H1 (cell line): ENCODE data around the gene LLGL2. TPM values are rescaled to one million over a fixed set of nuclear protein-coding genes. Genes with fewer than 3 reads are reported as not detected.

Experiments
- CTCF ChIA-PET: fragments of 300-600 bp; sonication (Branson Sonifier 250); formaldehyde crosslinking; loops from one replicate; lab custom pipeline; 2021; ENCODE audit not compliant: partially characterized antibody; lab: Charles Lee
- POLR2A ChIA-PET: fragments of 300-600 bp; sonication (Branson Sonifier 250); formaldehyde crosslinking; loops from one replicate; lab custom pipeline; 2021; ENCODE audit warnings: inconsistent platforms; ENCODE audit not compliant: partially characterized antibody; lab: Charles Lee
- DNase-seq, 2 experiments: peaks; one replicate each; pipeline versions ENCODE4 v3.0.0 to v3.0.0-alpha.2; 2010 to 2022; ENCODE audit warnings: low spot score in 2 of 2, low read depth in 1 of 2, mixed read lengths in 1 of 2
- FAIRE-seq: peaks from 2 replicates; lab custom pipeline; 2011; peaks lifted over from hg19 to GRCh38; lab: Jason Lieb, UNC
- H2AFZ ChIP-seq: 2 replicates; pipeline ENCODE4 v1.8.1; 2012; ENCODE audit warnings: low read length, inconsistent platforms
- H2AK5ac ChIP-seq: 2 replicates; pipeline ENCODE4 v1.6.1; 2013; ENCODE audit warnings: low read depth, low read length
- H2BK120ac ChIP-seq: replicated peaks from 2 replicates; pipeline ENCODE3; 2013; ENCODE audit warnings: low read depth, low read length, inconsistent platforms
- H2BK12ac ChIP-seq: 2 replicates; pipeline ENCODE4 v1.6.1; 2013; ENCODE audit warnings: low read depth, low read length
- H2BK15ac ChIP-seq: 2 replicates; pipeline ENCODE4 v1.6.1; 2013; ENCODE audit warnings: low read length
- H2BK20ac ChIP-seq: 2 replicates; pipeline ENCODE4 v1.6.1; 2013; ENCODE audit warnings: low read length
- H2BK5ac ChIP-seq: 2 replicates; pipeline ENCODE4 v1.6.1; 2013; ENCODE audit warnings: low read depth, low read length
- H3K14ac ChIP-seq: 2 replicates; pipeline ENCODE4 v1.6.1; 2013; ENCODE audit warnings: inconsistent platforms; ENCODE audit not compliant: insufficient read length
- H3K18ac ChIP-seq: 2 replicates; pipeline ENCODE4 v1.6.1; 2013; ENCODE audit warnings: low read length; ENCODE audit errors: extremely low read depth
- H3K23ac ChIP-seq: 2 replicates; pipeline ENCODE4 v1.6.1; 2013; ENCODE audit warnings: inconsistent platforms; ENCODE audit not compliant: insufficient read length
- H3K23me2 ChIP-seq: 2 replicates; pipeline ENCODE4 v1.6.1; 2013; ENCODE audit warnings: low read depth, low read length
- H3K27ac ChIP-seq: 2 replicates; pipeline ENCODE4 v1.6.1; 2011; ENCODE audit warnings: low read depth, low read length, inconsistent platforms
- H3K27me3 ChIP-seq, 4 experiments: replicated peaks in 1 of 4; 1 replicate in 1 of 4; 2 replicates in 3 of 4; pipeline versions ENCODE4 v1.6.1 to v1.8.1; 2011 to 2013; ENCODE audit warnings: low read length in 3 of 4, mild to moderate bottlenecking in 3 of 4, inconsistent platforms in 2 of 4, mixed read lengths in 2 of 4, moderate library complexity in 1 of 4; ENCODE audit not compliant: control insufficient read depth in 3 of 4, insufficient read depth in 3 of 4; ENCODE audit errors: extremely low read depth in 1 of 4
- H3K36me3 ChIP-seq, 4 experiments: 2 replicates each; pipeline versions ENCODE4 v1.6.1 to v1.8.1; 2011 to 2013; ENCODE audit warnings: mild to moderate bottlenecking in 4 of 4, low read length in 3 of 4, moderate library complexity in 2 of 4, control low read depth in 1 of 4, inconsistent platforms in 1 of 4; ENCODE audit not compliant: insufficient read depth in 4 of 4, control insufficient read depth in 2 of 4
- H3K4ac ChIP-seq: replicated peaks from 2 replicates; pipeline ENCODE3; 2013; ENCODE audit warnings: low read length, low read depth, mixed read lengths, inconsistent platforms; ENCODE audit not compliant: insufficient read length
- H3K4me1 ChIP-seq, 4 experiments: replicated peaks in 1 of 4; 1 replicate in 1 of 4; 2 replicates in 3 of 4; pipeline versions ENCODE4 v1.6.1 to v1.8.1; 2011 to 2013; ENCODE audit warnings: low read length in 3 of 4, inconsistent platforms in 2 of 4, mixed read lengths in 1 of 4; ENCODE audit not compliant: insufficient read depth in 4 of 4, control insufficient read depth in 3 of 4
- H3K4me2 ChIP-seq, 2 experiments: 2 replicates each; pipeline versions ENCODE4 v1.6.1 to v1.8.1; 2011 to 2013; ENCODE audit warnings: low read depth in 2 of 2, low read length in 2 of 2, control low read depth in 1 of 2, inconsistent platforms in 1 of 2, mild to moderate bottlenecking in 1 of 2; ENCODE audit not compliant: insufficient read depth in 1 of 2
- H3K4me3 ChIP-seq, 4 experiments: fragments of 200-600, 300-600 bp in 1 of 4; sonication (generic), shearing (Covaris generic), sonication (Bioruptor Twin) in 1 of 4; 2 replicates each; pipeline versions ENCODE4 v1.5.1 to v1.8.1; 2011 to 2016; ENCODE audit warnings: low read length in 4 of 4, low read depth in 3 of 4, control low read depth in 2 of 4, inconsistent platforms in 2 of 4, mild to moderate bottlenecking in 2 of 4, mixed read lengths in 1 of 4, moderate library complexity in 1 of 4; ENCODE audit not compliant: insufficient read depth in 2 of 4; ENCODE audit errors: extremely low read depth in 1 of 4
- H3K56ac ChIP-seq: replicated peaks from 2 replicates; pipeline ENCODE3; 2013; ENCODE audit warnings: low read depth, mild to moderate bottlenecking, mixed read lengths, low read length, inconsistent platforms; ENCODE audit not compliant: insufficient read length
- H3K79me1 ChIP-seq: 2 replicates; pipeline ENCODE4 v1.6.1; 2013; ENCODE audit warnings: low read depth, low read length, control low read depth
- H3K79me2 ChIP-seq, 2 experiments: 2 replicates each; pipeline versions ENCODE4 v1.6.1 to v1.8.1; 2012 to 2013; ENCODE audit warnings: low read length in 2 of 2, mild to moderate bottlenecking in 2 of 2, inconsistent platforms in 1 of 2; ENCODE audit not compliant: insufficient read depth in 2 of 2, control insufficient read depth in 1 of 2
- H3K9ac ChIP-seq, 4 experiments: replicated peaks in 1 of 4; 1 replicate in 1 of 4; 2 replicates in 3 of 4; pipeline versions ENCODE4 v1.6.1 to v1.8.1; 2011 to 2013; ENCODE audit warnings: low read depth in 3 of 4, low read length in 3 of 4, control low read depth in 2 of 4, mild to moderate bottlenecking in 2 of 4, moderate library complexity in 2 of 4, inconsistent platforms in 1 of 4; ENCODE audit errors: extremely low read depth in 1 of 4
- H3K9me3 ChIP-seq, 2 experiments: 2 replicates each; pipeline versions ENCODE4 v1.6.1 to v1.8.1; 2012 to 2013; ENCODE audit warnings: mild to moderate bottlenecking in 2 of 2, moderate library complexity in 2 of 2, control low read depth in 1 of 2, inconsistent platforms in 1 of 2, low read depth in 1 of 2, low read length in 1 of 2, mixed read lengths in 1 of 2; ENCODE audit not compliant: insufficient read depth in 2 of 2
- H4K20me1 ChIP-seq, 2 experiments: replicated peaks in 1 of 2; 2 replicates each; pipeline versions ENCODE3 to v1.8.1; 2011 to 2013; ENCODE audit warnings: inconsistent platforms in 2 of 2, low read length in 2 of 2, mild to moderate bottlenecking in 1 of 2; ENCODE audit not compliant: insufficient read depth in 2 of 2, control insufficient read depth in 1 of 2
- H4K5ac ChIP-seq: 2 replicates; pipeline ENCODE4 v1.6.1; 2013; ENCODE audit warnings: low read length, low read depth, mixed read lengths, inconsistent platforms; ENCODE audit not compliant: insufficient read length
- H4K8ac ChIP-seq: 2 replicates; pipeline ENCODE4 v1.8.0; 2013; ENCODE audit warnings: mild to moderate bottlenecking, moderate library complexity, low read length, inconsistent platforms; ENCODE audit not compliant: insufficient read depth; ENCODE audit errors: extremely low read depth
- H4K91ac ChIP-seq: replicated peaks from 2 replicates; pipeline ENCODE3; 2013; ENCODE audit warnings: low read length, mixed read lengths, inconsistent platforms; ENCODE audit not compliant: insufficient read length
- CHD2 ChIP-seq: IDR thresholded peaks from 2 replicates; pipeline ENCODE4 v1.6.1; 2012; ENCODE audit warnings: low read length, improper control_type of control experiment
- GABPA ChIP-seq: IDR thresholded peaks from 2 replicates; pipeline ENCODE4 v1.6.1; 2011; ENCODE audit warnings: mild to moderate bottlenecking, low read length, moderate library complexity, borderline replicate concordance; ENCODE audit not compliant: insufficient read depth
- HDAC6 ChIP-seq: IDR thresholded peaks from one replicate; pipeline ENCODE4 v1.7.1; 2012; ENCODE audit warnings: low read depth, mild to moderate bottlenecking, inconsistent platforms, low read length, moderate library complexity
- MAFK ChIP-seq: IDR thresholded peaks from 2 replicates; pipeline ENCODE4 v1.6.1; 2012; ENCODE audit warnings: low read depth, mild to moderate bottlenecking, improper control_type of control experiment, low read length
- PHF8 ChIP-seq: fragments of 200-600 bp; sonication (generic); conservative IDR thresholded peaks from 2 replicates; pipeline ENCODE4 v1.7.1; 2012; ENCODE audit warnings: low read depth, mild to moderate bottlenecking, inconsistent platforms, low read length, moderate library complexity
- POU5F1 ChIP-seq: IDR thresholded peaks from 2 replicates; pipeline ENCODE4 v1.6.1; 2011; ENCODE audit warnings: low read depth, mild to moderate bottlenecking, low read length, moderate library complexity
- TBP ChIP-seq: IDR thresholded peaks from 2 replicates; pipeline ENCODE4 v1.6.1; 2011; ENCODE audit warnings: low read depth, low read length, improper control_type of control experiment
- TCF12 ChIP-seq: IDR thresholded peaks from 2 replicates; pipeline ENCODE4 v1.6.1; 2011; ENCODE audit warnings: low read depth, mild to moderate bottlenecking, low read length
- WGBS, 2 experiments: shearing (Covaris generic) in 1 of 2; methylation state at CpG; one replicate each; pipeline versions ENCODE4 v1.1.6 to v1.1.7; 2013 to 2015; ENCODE audit warnings: low lambda C conversion rate in 2 of 2, mixed read lengths in 2 of 2, inconsistent platforms in 1 of 2, low coverage in 1 of 2, missing lambda C conversion rate in 1 of 2; ENCODE audit not compliant: insufficient replicate concordance in 2 of 2, insufficient coverage in 1 of 2, insufficient read length in 1 of 2; ENCODE audit errors: extremely low coverage in 1 of 2, missing lambda C conversion rate in 1 of 2; 5-methylcytosine and 5-hydroxymethylcytosine counted together
- polyA plus RNA-seq, 7 experiments: library from polyadenylated mRNA; depleted of rRNA in 3 of 7; stranded (reverse) in 5 of 7; unstranded in 2 of 7; fragments of >200 nt in 5 of 7; fragments of 200-250 nt in 2 of 7; gene quantifications; 1 replicate in 5 of 7; 2 replicates in 1 of 7; 4 replicates in 1 of 7; pipeline versions ENCODE4 v1.2.1 to v1.2.3, GENCODE V29; 2011 to 2013; ENCODE audit warnings: missing spikeins in 2 of 7, mixed read lengths in 2 of 7
- total RNA-seq: library from RNA; stranded (reverse); fragmentation: NEBNext Ultra II Directional; extraction: Animal tissue kit (Norgen Biotek cat#: 25700); gene quantifications from 2 replicates; pipeline ENCODE4 v1.2.1, GENCODE V29; 2021
- TF ChIP-seq, protein P1 (sequence below): IDR thresholded peaks from 2 replicates; pipeline ENCODE4 v1.6.1; 2012; ENCODE audit warnings: inconsistent platforms
- TF ChIP-seq, protein P2 (sequence below): IDR thresholded peaks from 2 replicates; pipeline ENCODE4 v1.6.1; 2011; ENCODE audit warnings: low read length, improper control_type of control experiment

Gene LLGL2
- total and polyA plus RNA-seq, 2 of the 8 experiments (the other 6 are each of a cell fraction or from before 2014, with no cell fraction given), result 64.5 to 77.1 TPM

DNA sequence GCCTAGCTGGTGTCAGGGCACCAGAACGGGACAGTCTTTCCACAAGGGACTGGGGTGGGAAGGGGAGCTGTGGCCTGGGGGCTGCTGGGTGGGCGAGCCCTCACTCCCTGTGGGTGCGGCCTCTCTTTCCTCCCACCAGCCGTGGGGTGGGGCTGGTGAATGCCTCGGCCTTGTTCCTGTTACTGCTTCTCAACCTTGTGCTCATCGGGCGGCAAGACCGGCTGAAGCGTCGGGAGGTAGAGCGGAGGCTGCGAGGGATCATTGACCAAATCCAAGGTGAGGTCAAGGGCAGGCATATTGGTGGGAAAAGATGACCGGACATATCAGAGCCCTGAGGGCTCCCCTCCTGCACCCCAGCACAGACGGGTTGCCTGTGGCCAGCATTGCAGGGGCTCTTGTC lies 39.3 kb upstream of the LLGL2 start:
- no peaks in the 10 kb centered on the region for H3K27me3 ChIP-seq
- no peak overlapping the region for H3K14ac ChIP-seq
- no peaks in the 10 kb centered on the region for H3K23me2 ChIP-seq
- no peak overlapping the region for H2BK120ac ChIP-seq
- CTCF ChIA-PET, result interaction anchor here (0.5 to 3.3 kb wide), 10 partner anchors 9 to 372 kb away, joined by 3 to 13 read pairs (median 4); no protein-coding TSS in a partner anchor
- no peak overlapping the region for H4K91ac ChIP-seq
- no peak overlapping the region for H2AK5ac ChIP-seq
- FAIRE-seq (no peak), DNase-seq (no peak)
- no peaks in the 10 kb centered on the region for H3K9me3 ChIP-seq
- H2BK15ac ChIP-seq, result no peak overlapping the region
- no peak overlapping the region for H2AFZ ChIP-seq
- H3K4ac ChIP-seq, result no peak overlapping the region
- H4K5ac ChIP-seq, result no peak overlapping the region
- POLR2A ChIA-PET, result interaction anchor here (0.5 to 1.1 kb wide), 6 partner anchors 12 to 386 kb away, joined by 3 to 5 read pairs (median 3); no protein-coding TSS in a partner anchor
- no peak overlapping the region for H3K18ac ChIP-seq
- no peaks in the 10 kb centered on the region; the same call in none of the 2 replicates for H3K79me1 ChIP-seq
- no peak overlapping the region for H3K27ac ChIP-seq
- H2BK20ac ChIP-seq, result no peak overlapping the region
- no peaks in the 10 kb centered on the region for H3K79me2 ChIP-seq
- H3K56ac ChIP-seq, result no peak overlapping the region
- no peak overlapping the region for H4K8ac ChIP-seq
- H3K4me2 ChIP-seq, result no peak overlapping the region
- no peak overlapping the region for H2BK12ac ChIP-seq
- no peak overlapping the region for H2BK5ac ChIP-seq
- no peak overlapping the region for H3K23ac ChIP-seq
- WGBS, 2 experiments, result 96% methylated on average over 12 of the region's 14 CpGs; no CpG with 5 or more reads in 1 of the 2 experiments
- peaks cover 0 to 9% of the 10 kb centered on the region in 2 experiments for H4K20me1 ChIP-seq
- H3K36me3 ChIP-seq, result peaks cover 0 to 2% (median 0%) of the 10 kb centered on the region in 4 experiments; a peak in 1 of 8 replicates
- no peak overlapping the region for H3K4me3 ChIP-seq
- no peak overlapping the region for H3K9ac ChIP-seq
- H3K4me1 ChIP-seq, result peaks cover 0 to 1% (median 0%) of the 10 kb centered on the region in 4 experiments; a peak in 3 of 7 replicates
- TF ChIP-seq, protein P1, sequence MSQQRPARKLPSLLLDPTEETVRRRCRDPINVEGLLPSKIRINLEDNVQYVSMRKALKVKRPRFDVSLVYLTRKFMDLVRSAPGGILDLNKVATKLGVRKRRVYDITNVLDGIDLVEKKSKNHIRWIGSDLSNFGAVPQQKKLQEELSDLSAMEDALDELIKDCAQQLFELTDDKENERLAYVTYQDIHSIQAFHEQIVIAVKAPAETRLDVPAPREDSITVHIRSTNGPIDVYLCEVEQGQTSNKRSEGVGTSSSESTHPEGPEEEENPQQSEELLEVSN, result no peak
- TF ChIP-seq TBP, result no peak
- TF ChIP-seq GABPA, result no peak
- TF ChIP-seq, protein P2, sequence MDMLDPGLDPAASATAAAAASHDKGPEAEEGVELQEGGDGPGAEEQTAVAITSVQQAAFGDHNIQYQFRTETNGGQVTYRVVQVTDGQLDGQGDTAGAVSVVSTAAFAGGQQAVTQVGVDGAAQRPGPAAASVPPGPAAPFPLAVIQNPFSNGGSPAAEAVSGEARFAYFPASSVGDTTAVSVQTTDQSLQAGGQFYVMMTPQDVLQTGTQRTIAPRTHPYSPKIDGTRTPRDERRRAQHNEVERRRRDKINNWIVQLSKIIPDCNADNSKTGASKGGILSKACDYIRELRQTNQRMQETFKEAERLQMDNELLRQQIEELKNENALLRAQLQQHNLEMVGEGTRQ, result no peak
- no peak for TF ChIP-seq MAFK
- no peak for TF ChIP-seq POU5F1
- TF ChIP-seq PHF8, result no peak
- no peak for TF ChIP-seq HDAC6
- TF ChIP-seq CHD2, result no peak
- no peak for TF ChIP-seq TCF12
